Eye (tissue), 1 donor: ENCODE results near the gene PAK6.

Experiments used
- DNase-seq: peaks from one replicate; pipeline ENCODE4 v3.0.0-alpha.2; 2015

Gene PAK6

DNA sequence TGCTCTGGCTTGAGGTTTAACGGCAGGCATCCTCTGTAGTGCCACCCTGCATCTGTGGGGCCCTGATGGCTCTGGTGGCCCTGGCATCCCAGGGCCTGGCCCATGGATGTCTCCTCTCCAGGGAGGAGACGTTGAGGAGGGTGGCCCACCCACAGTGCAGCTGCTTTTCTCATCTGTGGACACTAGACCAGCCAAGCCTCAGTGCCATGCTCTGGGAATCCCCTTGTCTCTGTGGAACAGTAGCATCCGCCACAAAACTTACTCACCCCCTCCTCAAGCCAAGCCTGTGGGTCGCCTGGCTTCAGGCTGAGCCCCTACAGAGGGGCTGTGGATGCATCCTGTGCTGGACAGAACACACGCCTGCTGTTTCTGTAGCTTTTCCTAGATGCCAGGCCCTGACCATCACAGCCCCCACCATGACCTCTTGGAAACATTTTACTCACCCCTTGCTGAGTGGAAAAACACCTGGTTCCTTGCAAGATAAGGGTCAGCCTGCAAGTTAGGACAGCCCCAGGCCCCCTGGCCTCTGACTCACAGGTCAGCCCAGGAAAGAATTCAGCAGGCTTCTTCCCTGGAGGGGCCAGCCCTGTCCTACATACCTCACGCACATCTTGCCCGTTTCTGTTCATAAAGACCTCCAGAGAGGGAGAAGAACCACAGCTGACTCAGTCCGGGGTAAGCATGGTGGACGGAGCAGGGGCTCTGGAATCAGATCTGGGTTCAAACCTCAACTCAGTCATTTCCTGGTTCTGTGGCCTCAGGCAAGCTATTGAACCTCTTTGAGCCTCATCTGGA lies 19.0 kb downstream of the PAK6 start:
- no peak for DNase-seq

DNA sequence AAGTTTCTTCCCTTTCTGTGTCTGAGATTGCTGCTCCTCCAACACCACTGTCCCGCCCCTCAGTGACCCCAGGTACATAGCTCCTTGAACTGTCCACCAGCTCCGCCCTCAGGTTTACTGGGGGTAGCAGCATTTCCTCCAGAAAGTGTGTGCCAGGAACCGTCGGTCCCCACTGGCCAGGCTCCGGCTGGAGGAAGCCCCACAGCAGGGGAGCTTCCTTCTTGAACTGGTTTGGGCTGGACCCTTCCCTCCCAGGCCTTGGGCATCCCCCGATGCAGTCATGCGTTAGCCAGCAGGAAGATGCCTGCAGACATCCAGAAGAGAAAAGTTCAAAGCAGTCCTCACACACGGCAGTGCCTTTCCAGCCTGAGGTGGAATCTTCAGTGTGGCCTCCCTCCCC lies 19.7 kb downstream of the PAK6 start:
- no peak for DNase-seq

DNA sequence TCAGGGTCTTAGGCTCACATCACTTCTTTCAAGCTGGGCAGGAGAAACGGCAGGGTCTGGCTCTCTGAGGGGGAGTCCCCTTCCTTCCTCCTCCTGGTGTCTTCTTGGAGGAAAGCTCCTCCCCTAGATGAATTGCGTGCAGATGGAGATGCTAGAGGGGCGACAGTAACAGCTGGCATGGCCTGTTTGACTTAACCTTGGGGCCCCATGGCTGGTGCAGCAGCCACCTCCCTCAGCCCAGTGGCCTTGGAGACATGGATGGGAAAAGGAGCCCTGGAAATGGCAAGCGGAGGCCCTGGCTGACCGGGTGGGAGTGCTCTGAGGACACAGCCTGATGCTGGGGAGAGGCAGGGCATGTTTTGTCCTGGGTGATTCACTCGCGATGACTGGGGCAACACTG lies 20.2 kb downstream of the PAK6 start:
- no peak for DNase-seq

DNA sequence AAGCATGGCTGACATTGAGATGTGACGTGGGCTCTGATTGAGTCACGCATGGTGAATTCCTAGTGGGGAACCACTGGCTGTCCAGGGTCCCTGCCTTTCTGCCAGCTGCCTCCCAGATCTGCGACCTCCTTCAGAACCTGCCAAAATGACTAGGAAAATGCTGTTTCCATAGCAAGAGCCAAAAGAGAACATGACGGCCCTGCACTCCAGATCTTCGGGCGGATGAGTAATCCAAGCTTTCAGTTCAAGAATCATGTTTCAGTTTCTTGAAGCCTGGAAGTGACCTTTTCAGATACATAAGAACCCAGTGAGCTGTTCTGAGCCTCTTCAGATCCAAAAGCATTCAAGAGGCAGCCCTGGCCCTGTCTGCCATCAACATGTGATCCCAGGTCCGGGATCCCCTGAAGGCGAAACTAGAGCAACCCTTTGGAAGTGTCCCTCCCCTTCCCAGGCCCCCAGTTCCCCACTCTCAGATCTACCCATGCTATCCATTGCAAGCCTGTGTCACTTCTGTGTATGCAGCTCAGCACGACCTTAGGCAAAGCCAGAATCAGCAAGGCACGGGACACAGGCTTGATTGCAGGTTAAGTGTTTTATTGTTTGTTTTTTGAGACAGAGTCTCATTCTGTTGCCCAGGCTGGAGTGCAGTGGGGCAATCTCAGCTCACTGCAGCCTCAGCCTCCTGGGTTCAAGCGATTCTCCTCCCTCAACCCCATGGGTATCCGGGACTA lies 24.3 kb downstream of the PAK6 start:
- no peak for DNase-seq

DNA sequence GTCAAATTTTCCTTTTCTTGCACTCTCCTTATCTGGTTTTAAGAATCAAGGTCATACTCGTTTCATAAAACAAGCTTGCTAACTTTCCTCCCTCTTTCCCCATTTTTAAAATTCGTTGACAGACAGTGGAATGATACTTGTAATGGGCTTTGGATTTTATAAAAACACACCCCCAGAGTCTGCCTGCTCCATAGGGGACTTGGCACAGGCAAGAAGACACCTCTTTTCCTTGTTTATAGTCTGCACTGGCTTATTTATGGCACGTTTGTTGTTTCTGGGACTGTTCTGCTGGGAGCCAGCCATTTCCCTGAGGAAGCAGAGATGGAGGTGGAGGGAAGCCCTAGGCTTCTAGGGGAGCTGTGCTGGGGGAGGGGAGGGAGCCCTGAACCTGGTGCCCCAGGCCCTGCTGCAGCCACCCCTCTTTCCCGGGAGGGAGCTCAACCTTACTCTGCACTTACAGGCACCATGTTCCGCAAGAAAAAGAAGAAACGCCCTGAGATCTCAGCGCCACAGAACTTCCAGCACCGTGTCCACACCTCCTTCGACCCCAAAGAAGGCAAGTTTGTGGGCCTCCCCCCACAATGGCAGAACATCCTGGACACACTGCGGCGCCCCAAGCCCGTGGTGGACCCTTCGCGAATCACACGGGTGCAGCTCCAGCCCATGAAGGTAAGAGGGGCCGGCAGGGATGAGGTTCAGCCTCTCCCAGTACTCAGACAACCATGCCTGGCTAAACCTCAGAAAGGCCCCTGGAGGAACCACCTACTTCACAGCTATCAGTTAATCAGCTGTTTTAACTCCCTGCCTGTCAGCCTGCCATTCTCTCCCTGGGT lies 25.7 kb downstream of the PAK6 start:
- DNase-seq: no peak

DNA sequence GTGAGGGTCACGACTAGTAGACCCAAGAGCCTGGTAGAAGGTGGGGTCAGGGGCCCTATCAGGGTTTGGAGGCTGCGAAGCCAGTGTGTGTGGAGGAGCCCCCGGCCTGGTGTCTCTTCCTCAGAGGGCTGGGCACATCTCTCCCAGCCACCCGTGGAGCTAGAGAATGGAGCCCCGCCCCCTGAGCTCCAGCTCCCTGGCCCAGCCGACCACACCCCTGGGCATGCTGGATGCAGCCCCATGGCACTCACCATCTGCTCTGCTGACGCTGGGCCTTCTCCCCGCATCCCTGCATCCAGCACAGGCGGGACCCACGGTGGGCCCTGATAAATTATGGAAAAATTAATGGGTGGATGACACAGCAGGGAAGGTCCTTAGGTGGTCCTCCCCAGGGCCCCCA lies 26.5 kb downstream of the PAK6 start:
- DNase-seq: no peak

DNA sequence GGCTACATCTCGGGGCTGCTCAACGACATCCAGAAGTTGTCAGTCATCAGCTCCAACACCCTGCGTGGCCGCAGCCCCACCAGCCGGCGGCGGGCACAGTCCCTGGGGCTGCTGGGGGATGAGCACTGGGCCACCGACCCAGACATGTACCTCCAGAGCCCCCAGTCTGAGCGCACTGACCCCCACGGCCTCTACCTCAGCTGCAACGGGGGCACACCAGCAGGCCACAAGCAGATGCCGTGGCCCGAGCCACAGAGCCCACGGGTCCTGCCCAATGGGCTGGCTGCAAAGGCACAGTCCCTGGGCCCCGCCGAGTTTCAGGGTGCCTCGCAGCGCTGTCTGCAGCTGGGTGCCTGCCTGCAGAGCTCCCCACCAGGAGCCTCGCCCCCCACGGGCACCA lies 27.0 kb downstream of the PAK6 start:
- DNase-seq: no peak

DNA sequence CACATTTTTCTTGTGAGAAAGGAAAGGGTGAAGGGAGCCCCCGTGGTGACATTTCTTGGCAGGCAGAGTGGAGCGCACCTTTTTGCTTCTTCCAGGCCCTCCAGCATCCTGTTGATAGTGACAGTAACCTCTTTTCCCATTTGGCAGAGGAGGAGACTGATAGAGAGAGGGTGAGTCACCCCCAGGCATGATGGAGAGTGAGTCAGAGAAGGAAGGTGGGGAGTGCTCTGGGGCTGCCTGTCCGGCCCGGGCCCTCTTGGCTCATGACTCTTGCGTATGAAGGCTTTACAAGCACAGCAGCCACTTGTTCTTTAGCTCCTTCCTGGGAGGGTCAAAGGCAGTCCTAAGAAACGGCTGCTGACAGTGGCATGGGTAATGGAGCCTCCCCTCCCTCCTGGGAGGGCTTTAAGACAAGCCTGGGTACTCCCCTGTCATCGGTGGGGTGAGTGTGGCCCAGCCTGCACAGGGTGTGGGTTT lies 28.0 kb downstream of the PAK6 start:
- DNase-seq: no peak

DNA sequence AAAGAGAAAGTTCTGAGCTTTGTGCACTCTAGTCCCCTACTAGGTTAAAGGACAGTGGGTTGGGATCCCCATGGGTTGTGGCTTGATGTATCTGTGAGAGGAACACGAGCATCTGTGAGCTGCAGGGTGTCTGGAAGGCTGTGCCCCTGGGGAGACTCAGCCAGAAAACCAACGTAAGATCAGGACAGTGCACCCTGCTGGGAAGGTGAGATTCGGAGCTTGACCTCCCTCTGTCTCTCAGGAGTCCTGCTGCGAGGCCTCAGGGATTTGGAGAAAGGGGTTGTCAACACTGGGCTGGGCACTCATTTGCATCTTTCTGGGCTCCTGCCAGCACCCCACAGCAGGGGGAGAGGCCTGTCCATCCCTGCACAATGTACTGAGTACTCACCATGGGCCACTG lies 28.8 kb downstream of the PAK6 start:
- no peak for DNase-seq

DNA sequence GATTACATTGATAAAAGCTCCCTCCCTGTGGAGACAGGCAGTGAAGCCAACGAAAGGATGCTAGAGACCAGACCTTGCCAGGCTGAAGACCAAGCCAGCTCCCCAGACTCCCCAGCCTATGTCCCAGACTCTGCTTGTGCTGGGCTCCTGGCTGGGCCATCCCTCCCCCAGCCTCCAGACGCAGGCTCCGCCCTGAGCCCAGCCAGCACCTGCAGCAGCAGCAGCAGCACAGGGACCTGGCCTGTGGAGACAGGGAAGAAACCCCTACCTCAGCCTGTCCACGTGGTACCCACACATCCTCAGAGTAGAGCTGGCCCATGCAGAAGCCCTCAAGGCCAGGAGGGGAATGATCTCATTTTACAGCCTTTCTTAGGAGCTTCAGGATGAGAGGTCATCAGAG lies 30.7 kb downstream of the PAK6 start:
- DNase-seq: no peak

DNA sequence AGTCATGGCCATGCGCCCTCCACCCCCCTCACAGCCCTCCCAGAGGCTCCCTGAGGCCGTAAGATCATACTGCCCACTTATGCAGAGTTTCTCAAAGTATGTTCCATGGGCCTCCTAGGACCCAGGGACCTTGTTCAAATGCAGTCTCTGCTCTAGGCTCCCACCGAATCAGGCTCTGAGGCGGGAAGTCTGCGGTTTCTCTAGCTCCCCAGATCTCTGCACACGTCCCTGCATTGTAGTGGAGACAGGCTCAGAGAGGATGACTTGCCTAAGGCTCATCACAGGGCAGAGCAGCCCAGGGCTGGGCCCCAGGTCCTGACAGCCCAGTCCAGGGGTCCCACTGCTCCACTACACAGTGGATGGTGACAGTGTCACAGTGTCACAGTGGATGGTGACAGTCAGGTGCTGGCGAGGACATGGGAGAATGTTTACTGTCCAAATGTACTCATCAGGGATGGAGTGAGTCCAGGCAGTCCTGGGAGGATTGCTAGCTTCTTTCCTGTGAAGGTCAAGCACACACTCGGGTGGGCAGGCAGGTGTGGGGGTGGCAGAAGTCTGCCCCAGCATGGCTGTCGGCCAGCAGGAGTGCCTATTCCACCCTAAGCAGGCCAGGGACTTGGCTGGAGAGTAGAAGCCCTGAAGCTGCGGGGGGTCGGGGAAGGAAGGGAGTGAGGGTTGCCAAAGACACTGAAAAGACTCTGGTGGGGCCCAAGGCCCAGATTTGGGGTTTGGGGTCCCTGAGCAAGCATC lies 31.6 kb downstream of the PAK6 start:
- no peak for DNase-seq

DNA sequence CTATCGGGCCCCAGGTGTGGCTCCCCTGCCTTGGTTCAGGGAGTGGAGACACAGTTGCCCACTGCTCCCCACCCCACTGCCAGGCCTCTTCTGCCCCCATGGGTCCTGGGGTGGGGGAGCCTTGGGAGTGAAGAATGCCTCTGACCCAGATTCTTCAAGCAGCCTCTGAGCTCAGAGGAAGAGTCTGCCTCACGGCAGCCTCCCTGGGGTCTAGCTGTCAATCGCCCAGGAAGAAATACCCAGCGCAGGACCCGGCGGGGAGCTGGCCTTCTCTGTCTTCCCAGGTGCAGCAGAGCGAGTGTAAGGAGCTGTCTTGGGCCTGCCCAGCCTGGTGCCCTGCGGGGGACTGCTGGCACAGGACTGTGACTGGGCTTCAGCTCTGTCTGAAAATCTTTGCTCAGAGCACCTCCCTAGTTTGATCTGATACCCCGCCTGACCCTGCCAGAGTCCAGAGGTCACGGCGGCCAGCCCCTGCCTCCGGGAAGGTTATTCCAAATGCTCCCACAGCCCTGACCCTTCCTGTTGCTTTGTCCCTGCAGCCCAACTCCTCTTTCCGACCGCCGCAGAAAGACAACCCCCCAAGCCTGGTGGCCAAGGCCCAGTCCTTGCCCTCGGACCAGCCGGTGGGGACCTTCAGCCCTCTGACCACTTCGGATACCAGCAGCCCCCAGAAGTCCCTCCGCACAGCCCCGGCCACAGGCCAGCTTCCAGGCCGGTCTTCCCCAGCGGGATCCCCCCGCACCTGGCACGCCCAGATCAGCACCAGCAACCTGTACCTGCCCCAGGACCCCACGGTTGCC lies 33.0 kb downstream of the PAK6 start:
- peak; percentile 56 for DNase-seq

DNA sequence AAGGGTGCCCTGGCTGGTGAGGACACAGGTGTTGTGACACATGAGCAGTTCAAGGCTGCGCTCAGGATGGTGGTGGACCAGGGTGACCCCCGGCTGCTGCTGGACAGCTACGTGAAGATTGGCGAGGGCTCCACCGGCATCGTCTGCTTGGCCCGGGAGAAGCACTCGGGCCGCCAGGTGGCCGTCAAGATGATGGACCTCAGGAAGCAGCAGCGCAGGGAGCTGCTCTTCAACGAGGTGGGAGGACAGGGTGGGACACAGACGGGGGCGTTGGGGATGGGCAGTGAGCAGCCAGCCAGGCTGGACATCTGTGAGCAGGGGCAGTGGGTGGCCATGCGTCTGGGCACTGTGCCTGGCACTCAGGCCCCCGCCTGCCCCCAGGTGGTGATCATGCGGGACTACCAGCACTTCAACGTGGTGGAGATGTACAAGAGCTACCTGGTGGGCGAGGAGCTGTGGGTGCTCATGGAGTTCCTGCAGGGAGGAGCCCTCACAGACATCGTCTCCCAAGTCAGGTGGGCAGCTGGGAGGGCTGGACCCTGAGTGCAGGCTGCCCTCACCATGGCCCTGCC lies 33.7 kb downstream of the PAK6 start:
- no peak for DNase-seq

DNA sequence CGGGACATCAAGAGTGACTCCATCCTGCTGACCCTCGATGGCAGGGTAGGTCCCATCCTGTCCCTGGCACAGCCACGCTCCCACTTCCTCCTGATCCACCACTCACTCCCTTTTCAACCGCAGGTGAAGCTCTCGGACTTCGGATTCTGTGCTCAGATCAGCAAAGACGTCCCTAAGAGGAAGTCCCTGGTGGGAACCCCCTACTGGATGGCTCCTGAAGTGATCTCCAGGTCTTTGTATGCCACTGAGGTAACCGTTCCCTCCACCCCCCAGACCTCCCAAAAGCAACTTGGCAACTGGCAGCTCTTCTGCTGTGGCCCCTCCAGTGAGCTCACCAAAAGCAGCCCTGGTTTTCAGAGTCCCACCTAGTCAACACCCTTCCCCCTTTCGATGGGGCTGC lies 34.6 kb downstream of the PAK6 start:
- no peak for DNase-seq

DNA sequence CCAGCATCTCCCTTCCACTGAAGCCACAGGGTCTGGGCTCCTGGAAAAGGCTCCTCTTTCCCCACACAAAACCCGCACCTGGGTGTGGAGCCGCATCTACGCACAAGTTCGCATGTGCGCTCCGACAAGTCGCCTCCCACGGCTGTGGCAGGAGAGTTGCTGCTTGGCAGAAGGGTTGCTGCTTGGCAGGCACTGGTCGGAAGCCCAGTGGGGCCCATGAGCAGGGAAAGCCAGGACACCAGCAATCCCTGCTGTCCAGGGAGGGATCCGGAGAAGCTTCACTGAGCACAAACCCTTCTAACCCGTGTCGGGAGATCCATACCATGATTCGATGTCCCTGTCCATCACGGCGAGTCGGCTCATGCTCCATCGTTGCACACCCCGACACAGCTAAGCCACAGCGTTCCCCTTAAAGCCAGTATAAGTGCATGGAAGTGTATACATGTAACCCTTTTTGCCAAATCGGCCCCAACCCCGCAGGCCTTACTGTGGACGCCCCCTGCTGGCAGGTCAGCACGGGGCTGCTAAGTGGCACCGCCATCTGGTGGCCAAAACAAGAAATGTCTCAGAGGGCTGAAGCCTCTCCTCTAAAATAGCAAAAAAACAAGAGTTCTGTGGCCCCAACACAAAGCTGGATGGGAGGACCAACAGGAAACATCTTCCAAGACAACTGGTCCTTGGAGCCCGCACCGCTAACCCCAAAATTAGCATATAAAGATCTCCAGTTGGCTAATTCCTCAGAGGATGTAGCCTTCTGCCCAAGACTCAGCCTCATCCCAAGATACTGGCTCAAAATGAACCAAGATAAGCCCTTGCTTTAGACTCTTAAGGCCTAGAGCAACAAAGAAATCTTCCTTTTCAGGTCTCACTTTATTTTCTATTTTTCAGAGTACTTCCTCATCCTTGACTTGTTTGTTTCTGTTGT lies 35.7 kb downstream of the PAK6 start:
- peak; percentile 92 for DNase-seq

DNA sequence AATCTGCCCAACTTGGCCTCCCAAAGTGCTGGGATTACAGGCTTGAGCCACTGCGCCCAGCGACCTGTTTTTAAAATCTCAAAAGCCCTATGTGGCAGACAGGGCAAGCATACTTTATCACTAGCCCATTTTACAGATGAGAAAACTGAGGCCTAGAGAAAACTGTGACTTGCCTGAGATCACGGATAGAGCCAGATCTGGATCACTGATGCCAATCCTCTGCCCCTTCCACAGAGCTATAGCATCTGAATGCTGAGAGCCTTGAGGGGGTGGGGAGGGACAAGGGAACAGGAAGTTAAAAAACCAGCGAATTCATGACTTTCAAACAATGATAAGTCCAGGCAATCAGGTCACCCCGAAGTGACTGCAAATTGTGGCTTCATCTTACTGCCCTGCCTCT lies 36.7 kb downstream of the PAK6 start:
- no peak for DNase-seq

DNA sequence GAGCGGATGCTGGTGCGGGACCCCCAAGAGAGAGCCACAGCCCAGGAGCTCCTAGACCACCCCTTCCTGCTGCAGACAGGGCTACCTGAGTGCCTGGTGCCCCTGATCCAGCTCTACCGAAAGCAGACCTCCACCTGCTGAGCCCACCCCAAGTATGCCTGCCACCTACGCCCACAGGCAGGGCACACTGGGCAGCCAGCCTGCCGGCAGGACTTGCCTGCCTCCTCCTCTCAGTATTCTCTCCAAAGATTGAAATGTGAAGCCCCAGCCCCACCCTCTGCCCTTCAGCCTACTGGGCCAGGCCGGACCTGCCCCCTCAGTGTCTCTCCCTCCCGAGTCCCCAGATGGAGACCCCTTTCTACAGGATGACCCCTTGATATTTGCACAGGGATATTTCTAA lies 37.1 kb downstream of the PAK6 start:
- DNase-seq: no peak

DNA sequence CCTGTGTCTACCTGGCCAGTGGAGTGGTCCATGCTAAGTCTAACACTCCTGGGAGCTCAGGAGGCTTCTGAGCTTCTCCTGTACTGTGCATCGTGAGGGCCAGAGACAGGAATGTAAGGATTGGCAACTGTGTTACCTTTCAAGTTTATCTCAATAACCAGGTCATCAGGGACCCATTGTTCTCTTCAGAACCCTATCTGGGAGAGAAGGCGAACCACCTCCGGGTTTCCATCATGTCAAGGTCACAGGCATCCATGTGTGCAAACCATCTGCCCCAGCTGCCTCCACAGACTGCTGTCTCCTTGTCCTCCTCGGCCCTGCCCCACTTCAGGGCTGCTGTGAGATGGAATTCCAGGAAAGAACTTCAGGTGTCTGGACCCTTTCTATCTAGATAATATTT lies 38.1 kb downstream of the PAK6 start:
- no peak for DNase-seq

DNA sequence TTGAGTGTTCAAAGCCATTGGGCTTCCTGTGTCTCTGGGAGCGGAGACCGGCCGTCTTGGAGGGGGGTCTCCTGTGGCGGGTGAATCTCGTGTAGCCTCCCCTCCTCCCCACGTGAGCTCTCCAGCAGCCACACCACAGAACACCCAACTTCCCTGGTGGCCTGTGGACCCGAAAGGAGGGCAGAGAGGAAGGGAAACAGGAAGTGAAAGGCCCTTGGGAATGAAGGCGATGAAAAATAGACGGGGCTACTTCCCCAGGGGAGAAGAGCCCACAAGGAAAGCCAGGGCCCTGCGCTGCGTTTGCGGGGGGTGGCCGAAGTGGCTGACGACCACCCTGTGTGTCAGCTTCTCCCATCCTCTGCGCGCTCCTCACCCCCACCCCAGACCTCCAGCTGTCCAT lies 38.6 kb downstream of the PAK6 start:
- no peak for DNase-seq

DNA sequence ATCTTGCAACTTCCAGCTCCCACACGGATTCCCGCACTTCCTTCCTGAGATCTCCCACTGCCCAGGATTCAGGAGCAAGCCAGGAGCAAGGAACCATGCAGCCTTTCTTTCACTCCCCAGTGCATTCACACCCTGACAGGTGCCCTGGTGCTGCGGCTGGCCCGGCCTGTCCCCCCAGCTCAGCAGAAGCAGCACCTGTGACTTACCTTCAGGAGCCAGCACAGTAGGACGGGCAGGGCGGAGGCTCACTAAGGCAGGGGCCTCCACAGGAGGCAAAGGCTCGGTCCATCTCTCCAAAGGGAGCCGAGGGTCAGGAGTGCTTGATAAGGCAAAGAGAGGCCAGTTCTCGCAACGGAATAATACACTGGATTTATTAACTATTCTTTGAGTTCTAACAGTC lies 39.2 kb downstream of the PAK6 start:
- DNase-seq: no peak
